Hepatocyte (in vitro differentiated cells): Measurements from ENCODE around the gene PLOD2. TPM values are rescaled to one million over a fixed set of nuclear protein-coding genes. Genes with fewer than 3 reads are reported as not detected.

ENCODE experiments used
- DNase-seq: peaks from one replicate; pipeline ENCODE4 v3.0.0-alpha.2; 2016; ENCODE audit warnings: low spot score
- H2AFZ ChIP-seq: fragments of 200-600 bp; sonication (generic); 2 replicates; pipeline ENCODE4 v1.6.0; 2016; ENCODE audit warnings: antibody characterized with exemption, mild to moderate bottlenecking
- H3K27ac ChIP-seq: fragments of 200-600 bp; sonication (generic); 2 replicates; pipeline ENCODE4 v1.5.1; 2016; ENCODE audit warnings: mild to moderate bottlenecking
- H3K27me3 ChIP-seq: fragments of 200-600 bp; sonication (generic); 2 replicates; pipeline ENCODE4 v1.6.1; 2016
- H3K36me3 ChIP-seq: fragments of 200-600 bp; sonication (generic); replicated peaks from 2 replicates; pipeline ENCODE4 v1.5.1; 2016; ENCODE audit warnings: low read depth; ENCODE audit not compliant: insufficient read depth
- H3K4me1 ChIP-seq: fragments of 200-600 bp; sonication (generic); 2 replicates; pipeline ENCODE4 v1.5.1; 2016; ENCODE audit warnings: mild to moderate bottlenecking, moderate library complexity; ENCODE audit not compliant: insufficient read depth
- H3K4me2 ChIP-seq: fragments of 200-600 bp; sonication (generic); 2 replicates; pipeline ENCODE4 v1.6.0; 2016
- H3K4me3 ChIP-seq: fragments of 200-600 bp; sonication (generic); 2 replicates; pipeline ENCODE4 v1.5.1; 2016; ENCODE audit warnings: mild to moderate bottlenecking
- H3K79me2 ChIP-seq: fragments of 200-600 bp; sonication (generic); 2 replicates; pipeline ENCODE4 v1.6.0; 2017; ENCODE audit warnings: mild to moderate bottlenecking
- H3K9me2 ChIP-seq: fragments of 200-600 bp; sonication (generic); replicated peaks from 2 replicates; pipeline ENCODE4 v1.6.0; 2017; ENCODE audit warnings: mild to moderate bottlenecking; ENCODE audit not compliant: insufficient read depth
- H3K9me3 ChIP-seq: fragments of 200-600 bp; sonication (generic); 2 replicates; pipeline ENCODE4 v1.5.1; 2016; ENCODE audit warnings: low read depth, mild to moderate bottlenecking
- H4K20me1 ChIP-seq: fragments of 200-600 bp; sonication (generic); 2 replicates; pipeline ENCODE4 v1.6.0; 2016; ENCODE audit warnings: mild to moderate bottlenecking; ENCODE audit not compliant: insufficient read depth, poor library complexity, severe bottlenecking
- CTCF ChIP-seq: fragments of 200-600 bp; sonication (generic); IDR thresholded peaks from 2 replicates; pipeline ENCODE4 v1.5.1; 2016; ENCODE audit warnings: antibody characterized with exemption, mild to moderate bottlenecking; ENCODE audit not compliant: poor library complexity
- EZH2 ChIP-seq: fragments of 200-600 bp; sonication (generic); IDR thresholded peaks from 2 replicates; pipeline ENCODE4 v1.6.1; 2016; ENCODE audit warnings: antibody characterized with exemption, mild to moderate bottlenecking, borderline replicate concordance
- EZH2phosphoT487 ChIP-seq: fragments of 200-600 bp; sonication (generic); IDR thresholded peaks from one replicate; pipeline ENCODE4 v1.6.1; 2018; ENCODE audit warnings: antibody characterized with exemption, mild to moderate bottlenecking, low read depth, moderate library complexity; ENCODE audit not compliant: unreplicated experiment, severe bottlenecking
- WGBS: methylation state at CpG from one replicate; pipeline ENCODE4 v1.1.6; 2016; ENCODE audit warnings: low lambda C conversion rate; ENCODE audit errors: missing lambda C conversion rate; 5-methylcytosine and 5-hydroxymethylcytosine counted together
- polyA plus RNA-seq: library from polyadenylated mRNA; unstranded; fragments of >200 nt; fragmentation: Nextera tagmentation; extraction: Ambion mirVana; gene quantifications from 2 replicates; pipeline ENCODE4 v1.2.1, GENCODE V29; 2016
- total RNA-seq: library from RNA; depleted of rRNA; stranded (reverse); fragments of >200 nt; gene quantifications from 2 replicates; pipeline ENCODE4 v1.2.3, GENCODE V29; 2014

PLOD2 gene
- total and polyA plus RNA-seq, 2 experiments from 2014 or later = 97.3 to 148 TPM

- H3K79me2 ChIP-seq = peaks cover 3% of the 10 kb centered on the region
- no peaks in the 10 kb centered on the region for H3K9me3 ChIP-seq
- H3K4me2 ChIP-seq = peak overlapping the region; percentile 23
- DNase-seq = no peak
- no peak overlapping the region for H3K4me3 ChIP-seq
- H3K27me3 ChIP-seq = no peaks in the 10 kb centered on the region
- H2AFZ ChIP-seq = no peak overlapping the region
- no peaks in the 10 kb centered on the region for H3K36me3 ChIP-seq
- peaks cover 17% of the 10 kb centered on the region for H3K4me1 ChIP-seq
- no peaks in the 10 kb centered on the region for H4K20me1 ChIP-seq
- 62% methylated on average over 2 of the region's 2 CpGs for WGBS
- H3K27ac ChIP-seq = no peak overlapping the region
- H3K9me2 ChIP-seq = no peaks in the 10 kb centered on the region
- no peak for TF ChIP-seq EZH2
- TF ChIP-seq EZH2phosphoT487 = no peak
- no peak for TF ChIP-seq CTCF
Measured at GRCh38 chr3:146090521-146090920, 70.5 kb downstream of the PLOD2 start.

- Histone ChIP-seq H3K4me1 (peaks cover 17% of the 10 kb centered on the region), H3K9me2 (no peaks in the 10 kb centered on the region), H3K4me3 (no peak overlapping the region), H3K27ac (no peak overlapping the region), H2AFZ (no peak overlapping the region), H3K79me2 (peaks cover 2% of the 10 kb centered on the region), H3K9me3 (no peaks in the 10 kb centered on the region), H3K4me2 (no peak overlapping the region), H3K27me3 (no peaks in the 10 kb centered on the region), H4K20me1 (no peaks in the 10 kb centered on the region), H3K36me3 (no peaks in the 10 kb centered on the region)
- DNase-seq = no peak
- no peak for TF ChIP-seq EZH2phosphoT487
- 81% methylated on average over 2 of the region's 2 CpGs for WGBS
Measured at GRCh38 chr3:146088840-146089239, 72.1 kb downstream of the PLOD2 start.

- no peaks in the 10 kb centered on the region for H3K27me3 ChIP-seq
- no peak overlapping the region for H2AFZ ChIP-seq
- H3K4me2 ChIP-seq = no peak overlapping the region
- H3K79me2 ChIP-seq = no peaks in the 10 kb centered on the region
- no peaks in the 10 kb centered on the region for H3K36me3 ChIP-seq
- H3K27ac ChIP-seq = no peak overlapping the region
- TF ChIP-seq CTCF (no peak), EZH2 (no peak), EZH2phosphoT487 (no peak)
- no peaks in the 10 kb centered on the region for H3K9me2 ChIP-seq
- H3K4me3 ChIP-seq = no peak overlapping the region
- H4K20me1 ChIP-seq = no peaks in the 10 kb centered on the region
- WGBS = 93% methylated on average over 1 of the region's 1 CpG
- H3K4me1 ChIP-seq = peaks cover 10% of the 10 kb centered on the region
- DNase-seq = no peak
- no peaks in the 10 kb centered on the region for H3K9me3 ChIP-seq
Measured at GRCh38 chr3:146087116-146087515, 73.9 kb downstream of the PLOD2 start.

- Histone ChIP-seq H3K4me3 (no peak overlapping the region), H3K79me2 (no peaks in the 10 kb centered on the region), H2AFZ (no peak overlapping the region), H3K9me3 (no peaks in the 10 kb centered on the region), H3K9me2 (no peaks in the 10 kb centered on the region), H4K20me1 (no peaks in the 10 kb centered on the region), H3K4me1 (peaks cover 1% of the 10 kb centered on the region), H3K27ac (no peak overlapping the region), H3K27me3 (no peaks in the 10 kb centered on the region), H3K36me3 (no peaks in the 10 kb centered on the region), H3K4me2 (no peak overlapping the region)
- DNase-seq = no peak
- WGBS = 67% methylated on average over 3 of the region's 3 CpGs
- TF ChIP-seq EZH2phosphoT487 (no peak), EZH2 (no peak), CTCF (no peak)
Measured at GRCh38 chr3:146086211-146086610, 74.8 kb downstream of the PLOD2 start.
